K562 (cell line): ENCODE data around the gene PLXNA3. TPM values are rescaled to one million over a fixed set of nuclear protein-coding genes. Genes with fewer than 3 reads are reported as not detected.

Experiments used
- HDAC2 ChIP-seq: fragments of 450-650 bp; IDR thresholded peaks from 2 replicates; pipeline ENCODE4 v1.6.1; 2016; ENCODE audit warnings: mild to moderate bottlenecking
- MYBL2 ChIP-seq, 2 experiments: fragments of 450-650 bp in 1 of 2; sonication (generic) in 1 of 2; formaldehyde crosslinking in 1 of 2; IDR thresholded peaks; 2 replicates each; pipeline versions ENCODE4 v1.6.1 to v1.8.1; 2017 to 2022; ENCODE audit warnings: borderline replicate concordance in 1 of 2, inconsistent platforms in 1 of 2, low read depth in 1 of 2, mild to moderate bottlenecking in 1 of 2, missing genetic modification reagents in 1 of 2, moderate library complexity in 1 of 2
- NR2C2 ChIP-seq, 2 experiments: fragments of 200-800 bp in 1 of 2; sonication (Bioruptor generic) in 1 of 2; sonication (generic) in 1 of 2; formaldehyde crosslinking in 1 of 2; IDR thresholded peaks; 2 replicates each; pipeline versions ENCODE4 v1.6.1 to v1.8.0; 2016 to 2022; ENCODE audit warnings: mild to moderate bottlenecking in 1 of 2, missing compliant biosample characterization in 1 of 2, missing genetic modification characterization in 1 of 2, missing genetic modification reagents in 1 of 2
- RBM25 ChIP-seq: fragments of 200-400 bp; formaldehyde crosslinking; IDR thresholded peaks from 2 replicates; pipeline ENCODE4 v1.6.1; 2018; ENCODE audit warnings: low read length, low read depth, moderate library complexity; ENCODE audit not compliant: severe bottlenecking
- SMARCA4 ChIP-seq: fragments of 450-650 bp; IDR thresholded peaks from 2 replicates; pipeline ENCODE4 v1.6.1; 2016
- SRF ChIP-seq, 2 experiments: fragments of 250-450, 450-650 bp in 1 of 2; sonication (Bioruptor Pico) in 1 of 2; sonication (generic) in 1 of 2; formaldehyde crosslinking; IDR thresholded peaks; 2 replicates each; pipeline versions ENCODE4 v1.5.0 to v1.5.1; 2020 to 2022; ENCODE audit warnings: mild to moderate bottlenecking in 1 of 2, missing genetic modification reagents in 1 of 2
- TAF9B ChIP-seq: fragments of 450-650 bp; IDR thresholded peaks from 2 replicates; pipeline ENCODE4 v1.6.1; 2018; ENCODE audit warnings: mild to moderate bottlenecking; ENCODE audit not compliant: partially characterized antibody
- TBP ChIP-seq: optimal IDR thresholded peaks from 2 replicates; pipeline ENCODE3; 2011; ENCODE audit warnings: low read depth, low read length, improper control_type of control experiment
- TCF7 ChIP-seq: sonication (generic); IDR thresholded peaks from 2 replicates; pipeline ENCODE4 v1.6.1; 2016; ENCODE audit warnings: antibody characterized with exemption, borderline replicate concordance
- TEAD4 ChIP-seq, 2 experiments: sonication (generic) in 1 of 2; formaldehyde crosslinking in 1 of 2; IDR thresholded peaks; 2 replicates each; pipeline versions ENCODE4 v1.6.1 to v1.8.0; 2012 to 2022; ENCODE audit warnings: borderline replicate concordance in 1 of 2, inconsistent platforms in 1 of 2, low read length in 1 of 2, mild to moderate bottlenecking in 1 of 2, missing genetic modification reagents in 1 of 2
- ZNF445 ChIP-seq: fragments of 250-450 bp; sonication (Bioruptor Pico); IDR thresholded peaks from 2 replicates; pipeline ENCODE4 v1.4.0; 2020; ENCODE audit warnings: low read depth, mild to moderate bottlenecking, moderate library complexity
- polyA plus RNA-seq, 8 experiments: library from polyadenylated mRNA; depleted of rRNA in 4 of 8; stranded (reverse) in 5 of 8; unstranded in 3 of 8; fragments of >200 nt; fragmentation: Nextera tagmentation in 2 of 8; fragmentation: Illumina TruSeq in 1 of 8; extraction: Ambion mirVana in 2 of 8; extraction: Trizol in 1 of 8; gene quantifications; 2 replicates each; pipeline versions ENCODE4 v1.2.1 to v1.2.3, GENCODE V29; 2011 to 2014; ENCODE audit warnings: inconsistent platforms in 1 of 8, missing spikeins in 1 of 8
- total RNA-seq, 7 experiments: library from RNA; depleted of rRNA in 6 of 7; stranded (reverse); fragments of >200 nt in 6 of 7; fragmentation: Illumina TruSeq in 2 of 7; extraction: Trizol in 2 of 7; gene quantifications; 2 replicates each; pipeline versions ENCODE4 v1.2.1 to v1.2.3, GENCODE V29; 2011 to 2021; ENCODE audit warnings: low replicate concordance in 1 of 7
- TF ChIP-seq, protein P1 (sequence below): fragments of 450-650 bp; formaldehyde crosslinking; IDR thresholded peaks from 2 replicates; pipeline ENCODE4 v1.4.0; 2020; ENCODE audit warnings: mild to moderate bottlenecking, moderate library complexity
- TF ChIP-seq, protein P2 (sequence below): fragments of 200-800 bp; sonication (Bioruptor generic); IDR thresholded peaks from 2 replicates; pipeline ENCODE4 v1.6.1; 2017; ENCODE audit warnings: missing genetic modification characterization, missing compliant biosample characterization
- TF ChIP-seq, protein P3 (sequence below): fragments of 450-650 bp; IDR thresholded peaks from 2 replicates; pipeline ENCODE4 v1.6.1; 2016
- TF ChIP-seq, protein P4 (sequence below), 2 experiments: IDR thresholded peaks; 2 replicates each; pipeline ENCODE4 v1.6.1; 2012; ENCODE audit warnings: improper control_type of control experiment in 2 of 2, low read depth in 2 of 2, low read length in 2 of 2, borderline replicate concordance in 1 of 2
- TF ChIP-seq, protein P5 (sequence below): sonication (generic); formaldehyde crosslinking; IDR thresholded peaks from 2 replicates; pipeline ENCODE4 v1.8.1; 2023; ENCODE audit warnings: mild to moderate bottlenecking, missing genetic modification reagents

PLXNA3 gene
- total and polyA plus RNA-seq, 9 of the 15 experiments (the other 6 are each of a cell fraction or from before 2014, with no cell fraction given): 0.32 to 47.8 (median 7.5) TPM

DNA sequence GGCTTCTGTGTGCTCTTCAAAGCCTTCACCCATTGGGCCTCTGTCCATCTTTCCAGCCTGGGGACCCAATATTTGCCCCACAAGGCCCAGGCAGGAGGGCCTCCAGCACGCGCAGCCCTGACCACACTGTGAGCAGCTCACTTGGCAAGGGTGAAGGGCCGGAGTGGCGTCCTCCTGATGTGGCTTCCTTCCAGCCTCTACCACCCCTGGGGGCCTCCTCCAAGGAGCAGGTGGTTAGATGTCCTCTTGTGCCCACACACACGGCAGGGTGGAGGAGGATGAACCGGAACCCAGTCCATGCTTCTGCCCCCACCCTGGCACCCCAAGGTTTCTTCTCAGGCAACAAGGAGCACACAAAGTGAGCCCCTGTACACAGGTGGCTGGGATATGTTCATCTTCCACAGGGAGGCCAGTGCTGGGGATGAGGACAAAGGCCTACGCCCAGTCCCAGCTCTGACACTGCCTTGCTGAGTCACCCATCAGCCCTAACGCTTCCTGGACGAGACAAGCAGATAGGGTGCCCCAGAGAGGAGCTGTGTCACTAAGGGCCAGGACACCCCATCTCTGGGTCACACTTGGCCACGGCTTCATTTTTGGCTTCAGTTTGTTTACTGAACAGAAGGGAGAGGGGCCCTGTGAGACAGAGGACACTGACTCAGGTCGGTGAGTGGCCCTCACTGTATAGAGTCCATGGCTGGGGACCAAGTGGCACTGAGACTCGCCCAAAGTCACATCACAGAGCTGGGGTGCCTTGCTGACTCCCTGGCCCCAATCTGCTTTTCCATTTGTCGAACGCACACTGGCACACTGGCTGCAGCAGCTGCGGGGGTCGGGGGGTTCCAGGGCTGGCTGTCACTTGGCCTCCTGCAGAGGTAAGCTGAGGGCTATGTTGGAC is 26.4 kb downstream of the PLXNA3 start (continued):
- TF ChIP-seq TBP (peak; percentile 68), TAF9B (peak; percentile 32), SRF (CRISPR knock-in tag; IDR thresholded peaks at IDR 0.05) (peak in 1 of 2 experiments; percentile 80; a peak in 1 of 4 replicates), SMARCA4 (peak; percentile 64), HDAC2 (peak; percentile 69; the same call in 1 of the 2 replicates), NR2C2 (CRISPR knock-in tag; IDR thresholded peaks at IDR 0.05) (no peak), NR2C2 (tag; IDR thresholded peaks at IDR 0.05) (peak; percentile 66), TCF7 (no peak), ZNF445 (CRISPR knock-in tag) (no peak), TEAD4 (IDR thresholded peaks at IDR 0.05; ENCODE audit: low read length) (peak; percentile 12; the same call in 1 of the 2 replicates), TEAD4 (CRISPR knock-in tag; IDR thresholded peaks at IDR 0.05; ENCODE audit: borderline replicate concordance) (no peak), MYBL2 (IDR thresholded peaks at IDR 0.05; ENCODE audit: low read depth) (no peak), MYBL2 (CRISPR knock-in tag; IDR thresholded peaks at IDR 0.05; ENCODE audit: borderline replicate concordance) (no peak), RBM25 (no peak)
- TF ChIP-seq, protein P1, sequence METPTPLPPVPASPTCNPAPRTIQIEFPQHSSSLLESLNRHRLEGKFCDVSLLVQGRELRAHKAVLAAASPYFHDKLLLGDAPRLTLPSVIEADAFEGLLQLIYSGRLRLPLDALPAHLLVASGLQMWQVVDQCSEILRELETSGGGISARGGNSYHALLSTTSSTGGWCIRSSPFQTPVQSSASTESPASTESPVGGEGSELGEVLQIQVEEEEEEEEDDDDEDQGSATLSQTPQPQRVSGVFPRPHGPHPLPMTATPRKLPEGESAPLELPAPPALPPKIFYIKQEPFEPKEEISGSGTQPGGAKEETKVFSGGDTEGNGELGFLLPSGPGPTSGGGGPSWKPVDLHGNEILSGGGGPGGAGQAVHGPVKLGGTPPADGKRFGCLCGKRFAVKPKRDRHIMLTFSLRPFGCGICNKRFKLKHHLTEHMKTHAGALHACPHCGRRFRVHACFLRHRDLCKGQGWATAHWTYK (CRISPR knock-in tag): peak; percentile 29; the same call in 1 of the 2 replicates
- TF ChIP-seq, protein P2, sequence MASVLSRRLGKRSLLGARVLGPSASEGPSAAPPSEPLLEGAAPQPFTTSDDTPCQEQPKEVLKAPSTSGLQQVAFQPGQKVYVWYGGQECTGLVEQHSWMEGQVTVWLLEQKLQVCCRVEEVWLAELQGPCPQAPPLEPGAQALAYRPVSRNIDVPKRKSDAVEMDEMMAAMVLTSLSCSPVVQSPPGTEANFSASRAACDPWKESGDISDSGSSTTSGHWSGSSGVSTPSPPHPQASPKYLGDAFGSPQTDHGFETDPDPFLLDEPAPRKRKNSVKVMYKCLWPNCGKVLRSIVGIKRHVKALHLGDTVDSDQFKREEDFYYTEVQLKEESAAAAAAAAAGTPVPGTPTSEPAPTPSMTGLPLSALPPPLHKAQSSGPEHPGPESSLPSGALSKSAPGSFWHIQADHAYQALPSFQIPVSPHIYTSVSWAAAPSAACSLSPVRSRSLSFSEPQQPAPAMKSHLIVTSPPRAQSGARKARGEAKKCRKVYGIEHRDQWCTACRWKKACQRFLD: no peak
- TF ChIP-seq, protein P3, sequence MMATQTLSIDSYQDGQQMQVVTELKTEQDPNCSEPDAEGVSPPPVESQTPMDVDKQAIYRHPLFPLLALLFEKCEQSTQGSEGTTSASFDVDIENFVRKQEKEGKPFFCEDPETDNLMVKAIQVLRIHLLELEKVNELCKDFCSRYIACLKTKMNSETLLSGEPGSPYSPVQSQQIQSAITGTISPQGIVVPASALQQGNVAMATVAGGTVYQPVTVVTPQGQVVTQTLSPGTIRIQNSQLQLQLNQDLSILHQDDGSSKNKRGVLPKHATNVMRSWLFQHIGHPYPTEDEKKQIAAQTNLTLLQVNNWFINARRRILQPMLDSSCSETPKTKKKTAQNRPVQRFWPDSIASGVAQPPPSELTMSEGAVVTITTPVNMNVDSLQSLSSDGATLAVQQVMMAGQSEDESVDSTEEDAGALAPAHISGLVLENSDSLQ: peak; percentile 56; the same call in 1 of the 2 replicates
- TF ChIP-seq, protein P4, sequence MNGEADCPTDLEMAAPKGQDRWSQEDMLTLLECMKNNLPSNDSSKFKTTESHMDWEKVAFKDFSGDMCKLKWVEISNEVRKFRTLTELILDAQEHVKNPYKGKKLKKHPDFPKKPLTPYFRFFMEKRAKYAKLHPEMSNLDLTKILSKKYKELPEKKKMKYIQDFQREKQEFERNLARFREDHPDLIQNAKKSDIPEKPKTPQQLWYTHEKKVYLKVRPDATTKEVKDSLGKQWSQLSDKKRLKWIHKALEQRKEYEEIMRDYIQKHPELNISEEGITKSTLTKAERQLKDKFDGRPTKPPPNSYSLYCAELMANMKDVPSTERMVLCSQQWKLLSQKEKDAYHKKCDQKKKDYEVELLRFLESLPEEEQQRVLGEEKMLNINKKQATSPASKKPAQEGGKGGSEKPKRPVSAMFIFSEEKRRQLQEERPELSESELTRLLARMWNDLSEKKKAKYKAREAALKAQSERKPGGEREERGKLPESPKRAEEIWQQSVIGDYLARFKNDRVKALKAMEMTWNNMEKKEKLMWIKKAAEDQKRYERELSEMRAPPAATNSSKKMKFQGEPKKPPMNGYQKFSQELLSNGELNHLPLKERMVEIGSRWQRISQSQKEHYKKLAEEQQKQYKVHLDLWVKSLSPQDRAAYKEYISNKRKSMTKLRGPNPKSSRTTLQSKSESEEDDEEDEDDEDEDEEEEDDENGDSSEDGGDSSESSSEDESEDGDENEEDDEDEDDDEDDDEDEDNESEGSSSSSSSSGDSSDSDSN (IDR thresholded peaks at IDR 0.05; ENCODE audit: borderline replicate concordance in 1 of 2, low read depth in 2 of 2, low read length in 2 of 2): peak in 1 of 2 experiments; percentile 72; a peak in 1 of 4 replicates
- TF ChIP-seq, protein P5, sequence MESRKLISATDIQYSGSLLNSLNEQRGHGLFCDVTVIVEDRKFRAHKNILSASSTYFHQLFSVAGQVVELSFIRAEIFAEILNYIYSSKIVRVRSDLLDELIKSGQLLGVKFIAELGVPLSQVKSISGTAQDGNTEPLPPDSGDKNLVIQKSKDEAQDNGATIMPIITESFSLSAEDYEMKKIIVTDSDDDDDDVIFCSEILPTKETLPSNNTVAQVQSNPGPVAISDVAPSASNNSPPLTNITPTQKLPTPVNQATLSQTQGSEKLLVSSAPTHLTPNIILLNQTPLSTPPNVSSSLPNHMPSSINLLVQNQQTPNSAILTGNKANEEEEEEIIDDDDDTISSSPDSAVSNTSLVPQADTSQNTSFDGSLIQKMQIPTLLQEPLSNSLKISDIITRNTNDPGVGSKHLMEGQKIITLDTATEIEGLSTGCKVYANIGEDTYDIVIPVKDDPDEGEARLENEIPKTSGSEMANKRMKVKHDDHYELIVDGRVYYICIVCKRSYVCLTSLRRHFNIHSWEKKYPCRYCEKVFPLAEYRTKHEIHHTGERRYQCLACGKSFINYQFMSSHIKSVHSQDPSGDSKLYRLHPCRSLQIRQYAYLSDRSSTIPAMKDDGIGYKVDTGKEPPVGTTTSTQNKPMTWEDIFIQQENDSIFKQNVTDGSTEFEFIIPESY (CRISPR knock-in tag): no peak
